HG02798 (cell line): ENCODE data around the gene ASB14.

ENCODE experiments used
- ATAC-seq: cut with Tn5 transposase; IDR thresholded peaks from one replicate; pipeline ENCODE4 v1.9.1; 2021; ENCODE audit warnings: mild to moderate bottlenecking; ENCODE audit not compliant: unreplicated experiment, poor library complexity

The ASB14 gene

GRCh38 chr3:57261929-57262328, 30.6 kb downstream of the ASB14 start:
- no peak for ATAC-seq

GRCh38 chr3:57261119-57261518, 31.4 kb downstream of the ASB14 start:
- ATAC-seq: no peak

GRCh38 chr3:57257678-57258077, 34.8 kb downstream of the ASB14 start:
- ATAC-seq: no peak

GRCh38 chr3:57256844-57257243, 35.6 kb downstream of the ASB14 start:
- no peak for ATAC-seq

- ATAC-seq: no peak
Observed at GRCh38 chr3:57252404-57252803, 40.1 kb downstream of the ASB14 start.

GRCh38 chr3:57244946-57245345, 47.5 kb downstream of the ASB14 start:
- ATAC-seq: no peak

GRCh38 chr3:57234613-57235575, 57.6 kb downstream of the ASB14 start:
- peak; percentile 62 for ATAC-seq

- ATAC-seq: no peak
Observed at GRCh38 chr3:57233799-57234198, 58.7 kb downstream of the ASB14 start.

GRCh38 chr3:57230006-57230405, 62.5 kb downstream of the ASB14 start:
- no peak for ATAC-seq

- peak; percentile 47 for ATAC-seq
Observed at GRCh38 chr3:57227930-57228751, 64.3 kb downstream of the ASB14 start.

GRCh38 chr3:57227204-57227929, 65.1 kb downstream of the ASB14 start, which contains the start of gene APPL1:
Gene APPL1 (plus strand): TSS chr3:57227729. CDS start chr3:57227884, 155 bp downstream.
- peak; percentile 96 for ATAC-seq

GRCh38 chr3:57226176-57226575, 66.3 kb downstream of the ASB14 start:
- no peak for ATAC-seq

GRCh38 chr3:57224856-57225255, 67.6 kb downstream of the ASB14 start:
- ATAC-seq: no peak

- ATAC-seq: no peak
Observed at GRCh38 chr3:57221883-57222282, 70.6 kb downstream of the ASB14 start.
